ENCODE results near the gene LPCAT4. TPM values are rescaled to one million over a fixed set of nuclear protein-coding genes. Genes with fewer than 3 reads are reported as not detected.
A peak's percentile ranks its signal among the peaks of the same experiment; 100 is the strongest.

The LPCAT4 gene
- total RNA-seq, 1 donor from 2014 or later, result 32.4 TPM

GRCh38 chr15:34362047-34362773, 4.8 kb downstream of the LPCAT4 start:
- no peak overlapping the region for H3K27ac Mint-ChIP-seq (ENCODE audit: unreplicated experiment)
- H3K4me3 Mint-ChIP-seq (ENCODE audit: unreplicated experiment), result no peak overlapping the region
- peaks cover 16% of the 10 kb centered on the region for H3K4me1 Mint-ChIP-seq (ENCODE audit: unreplicated experiment)
- H3K27me3 Mint-ChIP-seq (ENCODE audit: unreplicated experiment), result peaks cover 8% of the 10 kb centered on the region
- peaks cover 10% of the 10 kb centered on the region for H3K36me3 Mint-ChIP-seq (ENCODE audit: low read depth, unreplicated experiment)
- no peak for DNase-seq (ENCODE audit: low spot score)
- H3K9me3 Mint-ChIP-seq (ENCODE audit: unreplicated experiment), result no peaks in the 10 kb centered on the region
- TF ChIP-seq, protein P1, sequence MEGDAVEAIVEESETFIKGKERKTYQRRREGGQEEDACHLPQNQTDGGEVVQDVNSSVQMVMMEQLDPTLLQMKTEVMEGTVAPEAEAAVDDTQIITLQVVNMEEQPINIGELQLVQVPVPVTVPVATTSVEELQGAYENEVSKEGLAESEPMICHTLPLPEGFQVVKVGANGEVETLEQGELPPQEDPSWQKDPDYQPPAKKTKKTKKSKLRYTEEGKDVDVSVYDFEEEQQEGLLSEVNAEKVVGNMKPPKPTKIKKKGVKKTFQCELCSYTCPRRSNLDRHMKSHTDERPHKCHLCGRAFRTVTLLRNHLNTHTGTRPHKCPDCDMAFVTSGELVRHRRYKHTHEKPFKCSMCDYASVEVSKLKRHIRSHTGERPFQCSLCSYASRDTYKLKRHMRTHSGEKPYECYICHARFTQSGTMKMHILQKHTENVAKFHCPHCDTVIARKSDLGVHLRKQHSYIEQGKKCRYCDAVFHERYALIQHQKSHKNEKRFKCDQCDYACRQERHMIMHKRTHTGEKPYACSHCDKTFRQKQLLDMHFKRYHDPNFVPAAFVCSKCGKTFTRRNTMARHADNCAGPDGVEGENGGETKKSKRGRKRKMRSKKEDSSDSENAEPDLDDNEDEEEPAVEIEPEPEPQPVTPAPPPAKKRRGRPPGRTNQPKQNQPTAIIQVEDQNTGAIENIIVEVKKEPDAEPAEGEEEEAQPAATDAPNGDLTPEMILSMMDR (IDR thresholded peaks at IDR 0.05; ENCODE audit: unreplicated experiment), result no peak

GRCh38 chr15:34361278-34361677, 5.7 kb downstream of the LPCAT4 start:
- H3K36me3 Mint-ChIP-seq (ENCODE audit: low read depth, unreplicated experiment), result peaks cover 10% of the 10 kb centered on the region
- peaks cover 7% of the 10 kb centered on the region for H3K27me3 Mint-ChIP-seq (ENCODE audit: unreplicated experiment)
- DNase-seq (ENCODE audit: low spot score), result no peak
- H3K9me3 Mint-ChIP-seq (ENCODE audit: unreplicated experiment), result no peaks in the 10 kb centered on the region
- H3K4me3 Mint-ChIP-seq (ENCODE audit: unreplicated experiment), result no peak overlapping the region
- no peak overlapping the region for H3K27ac Mint-ChIP-seq (ENCODE audit: unreplicated experiment)
- TF ChIP-seq, protein P1 (IDR thresholded peaks at IDR 0.05; ENCODE audit: unreplicated experiment), result no peak
- peaks cover 12% of the 10 kb centered on the region for H3K4me1 Mint-ChIP-seq (ENCODE audit: unreplicated experiment)

GRCh38 chr15:34360298-34360697, 6.7 kb downstream of the LPCAT4 start:
- no peaks in the 10 kb centered on the region for H3K9me3 Mint-ChIP-seq (ENCODE audit: unreplicated experiment)
- no peak for DNase-seq (ENCODE audit: low spot score)
- TF ChIP-seq, protein P1 (IDR thresholded peaks at IDR 0.05; ENCODE audit: unreplicated experiment), result no peak
- H3K4me1 Mint-ChIP-seq (ENCODE audit: unreplicated experiment), result peaks cover 5% of the 10 kb centered on the region
- peaks cover 7% of the 10 kb centered on the region for H3K27me3 Mint-ChIP-seq (ENCODE audit: unreplicated experiment)
- no peak overlapping the region for H3K4me3 Mint-ChIP-seq (ENCODE audit: unreplicated experiment)
- H3K27ac Mint-ChIP-seq (ENCODE audit: unreplicated experiment), result no peak overlapping the region
- peaks cover 12% of the 10 kb centered on the region for H3K36me3 Mint-ChIP-seq (ENCODE audit: low read depth, unreplicated experiment)

DNA sequence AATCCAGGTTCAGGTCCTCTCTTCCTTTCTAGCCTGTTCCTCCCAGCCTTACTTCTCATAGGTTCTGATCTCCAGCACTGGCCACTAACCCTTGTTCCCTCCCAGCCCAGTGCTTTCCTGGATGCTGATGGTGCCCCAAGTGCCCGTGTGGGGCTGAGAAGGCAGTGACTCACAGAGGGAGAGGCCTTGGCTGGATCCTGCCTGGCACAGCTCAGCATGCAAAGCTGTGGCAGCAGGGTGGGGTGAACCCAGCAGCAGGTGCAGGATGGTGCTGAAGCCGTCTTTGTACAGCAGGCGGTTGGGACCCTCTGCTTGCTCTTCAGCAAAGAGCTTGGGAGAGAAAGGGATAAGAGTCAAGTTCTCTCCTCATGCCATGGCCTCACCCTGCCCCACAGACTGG, 7.6 kb downstream of the LPCAT4 start:
- no peaks in the 10 kb centered on the region for H3K4me1 Mint-ChIP-seq (ENCODE audit: unreplicated experiment)
- H3K27ac Mint-ChIP-seq (ENCODE audit: unreplicated experiment), result no peak overlapping the region
- DNase-seq (ENCODE audit: low spot score), result no peak
- H3K4me3 Mint-ChIP-seq (ENCODE audit: unreplicated experiment), result peak overlapping the region; percentile 7
- peaks cover 4% of the 10 kb centered on the region for H3K27me3 Mint-ChIP-seq (ENCODE audit: unreplicated experiment)
- TF ChIP-seq, protein P1 (IDR thresholded peaks at IDR 0.05; ENCODE audit: unreplicated experiment), result no peak
- H3K36me3 Mint-ChIP-seq (ENCODE audit: low read depth, unreplicated experiment), result peaks cover 17% of the 10 kb centered on the region
- H3K9me3 Mint-ChIP-seq (ENCODE audit: unreplicated experiment), result no peaks in the 10 kb centered on the region

GRCh38 chr15:34358948-34359347, 8.0 kb downstream of the LPCAT4 start:
- TF ChIP-seq, protein P1 (IDR thresholded peaks at IDR 0.05; ENCODE audit: unreplicated experiment), result no peak
- Mint-ChIP-seq H3K36me3 (ENCODE audit: low read depth, unreplicated experiment) (peaks cover 17% of the 10 kb centered on the region), H3K4me1 (ENCODE audit: unreplicated experiment) (no peaks in the 10 kb centered on the region), H3K27ac (ENCODE audit: unreplicated experiment) (no peak overlapping the region), H3K4me3 (ENCODE audit: unreplicated experiment) (peak overlapping the region; percentile 7), H3K27me3 (ENCODE audit: unreplicated experiment) (peaks cover 4% of the 10 kb centered on the region), H3K9me3 (ENCODE audit: unreplicated experiment) (no peaks in the 10 kb centered on the region)
- DNase-seq (ENCODE audit: low spot score), result no peak

Measured in endothelial cell (in vitro differentiated cells).